ENCODE data around the gene GNL1. TPM values are rescaled to one million over a fixed set of nuclear protein-coding genes. Genes with fewer than 3 reads are reported as not detected.

GNL1 gene
- total and polyA plus RNA-seq, 2 experiments from 2014 or later, result 31.4 to 42.5 TPM

DNA sequence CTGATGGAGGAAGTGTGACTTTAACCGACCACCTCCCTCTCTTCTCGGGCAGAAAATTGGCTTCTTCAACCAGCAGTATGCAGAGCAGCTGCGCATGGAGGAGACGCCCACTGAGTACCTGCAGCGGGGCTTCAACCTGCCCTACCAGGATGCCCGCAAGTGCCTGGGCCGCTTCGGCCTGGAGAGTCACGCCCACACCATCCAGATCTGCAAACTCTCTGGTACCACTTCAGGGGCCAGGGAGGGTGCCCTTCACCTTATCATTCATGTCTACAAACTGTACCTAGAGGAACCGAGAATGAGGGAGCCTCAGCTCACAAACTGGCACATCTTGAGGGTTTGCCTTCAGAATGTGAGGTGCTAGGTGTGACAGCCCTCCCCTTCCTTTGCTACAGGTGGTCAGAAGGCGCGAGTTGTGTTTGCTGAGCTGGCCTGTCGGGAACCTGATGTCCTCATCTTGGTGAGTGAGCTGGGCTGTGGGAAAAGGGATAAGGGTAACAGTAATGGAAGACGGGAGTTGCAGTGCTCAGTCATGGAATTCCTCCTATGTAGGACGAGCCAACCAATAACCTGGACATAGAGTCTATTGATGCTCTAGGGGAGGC is 33.6 kb upstream of the GNL1 start:
- Histone ChIP-seq H3K9me2 (ENCODE audit: insufficient read depth) (no peaks in the 10 kb centered on the region), H3F3A (replicated peaks; ENCODE audit: low read depth) (0 out of 2 replicates have a peak, but pooled peaks cover 14% of the 10 kb centered on the region), H3K4me3 (no peak overlapping the region), H3K4me2 (no peak overlapping the region), H3K27ac (ENCODE audit: low read depth) (no peak overlapping the region), H2AFZ (no peak overlapping the region), H3K79me2 (replicated peaks; ENCODE audit: insufficient read depth) (peaks cover 13% of the 10 kb centered on the region), H3K36me3 (ENCODE audit: insufficient read depth) (peaks cover 59% of the 10 kb centered on the region), H3K4me1 (ENCODE audit: insufficient read depth) (no peaks in the 10 kb centered on the region), H3K27me3 (ENCODE audit: insufficient read depth) (no peaks in the 10 kb centered on the region), H4K20me1 (replicated peaks; ENCODE audit: insufficient read depth) (peaks cover 33% of the 10 kb centered on the region; the same call in 1 of the 2 replicates)
- ATAC-seq, result no peak
- Mint-ChIP-seq H3K4me1 (no peaks in the 10 kb centered on the region), H3K9me3 (no peaks in the 10 kb centered on the region), H3K27ac (no peak overlapping the region), H3K36me3 (ENCODE audit: low read depth) (peaks cover 92% of the 10 kb centered on the region), H3K27me3 (ENCODE audit: insufficient read depth, low read depth, poor library complexity) (peaks cover 3% of the 10 kb centered on the region), H3K4me3 (no peak overlapping the region)
- TF ChIP-seq JUNB (IDR thresholded peaks at IDR 0.05; ENCODE audit: unreplicated experiment) (no peak), EZH2phosphoT487 (IDR thresholded peaks at IDR 0.05; ENCODE audit: unreplicated experiment) (no peak), NANOG (IDR thresholded peaks at IDR 0.05; ENCODE audit: borderline replicate concordance) (no peak), CREB1 (CRISPR knock-in tag; IDR thresholded peaks at IDR 0.05; ENCODE audit: low read depth) (no peak), POLR2AphosphoS5 (IDR thresholded peaks at IDR 0.05; ENCODE audit: low read depth) (no peak), ZNF114 (CRISPR knock-in tag; IDR thresholded peaks at IDR 0.05) (no peak)
- TF ChIP-seq, protein P1, sequence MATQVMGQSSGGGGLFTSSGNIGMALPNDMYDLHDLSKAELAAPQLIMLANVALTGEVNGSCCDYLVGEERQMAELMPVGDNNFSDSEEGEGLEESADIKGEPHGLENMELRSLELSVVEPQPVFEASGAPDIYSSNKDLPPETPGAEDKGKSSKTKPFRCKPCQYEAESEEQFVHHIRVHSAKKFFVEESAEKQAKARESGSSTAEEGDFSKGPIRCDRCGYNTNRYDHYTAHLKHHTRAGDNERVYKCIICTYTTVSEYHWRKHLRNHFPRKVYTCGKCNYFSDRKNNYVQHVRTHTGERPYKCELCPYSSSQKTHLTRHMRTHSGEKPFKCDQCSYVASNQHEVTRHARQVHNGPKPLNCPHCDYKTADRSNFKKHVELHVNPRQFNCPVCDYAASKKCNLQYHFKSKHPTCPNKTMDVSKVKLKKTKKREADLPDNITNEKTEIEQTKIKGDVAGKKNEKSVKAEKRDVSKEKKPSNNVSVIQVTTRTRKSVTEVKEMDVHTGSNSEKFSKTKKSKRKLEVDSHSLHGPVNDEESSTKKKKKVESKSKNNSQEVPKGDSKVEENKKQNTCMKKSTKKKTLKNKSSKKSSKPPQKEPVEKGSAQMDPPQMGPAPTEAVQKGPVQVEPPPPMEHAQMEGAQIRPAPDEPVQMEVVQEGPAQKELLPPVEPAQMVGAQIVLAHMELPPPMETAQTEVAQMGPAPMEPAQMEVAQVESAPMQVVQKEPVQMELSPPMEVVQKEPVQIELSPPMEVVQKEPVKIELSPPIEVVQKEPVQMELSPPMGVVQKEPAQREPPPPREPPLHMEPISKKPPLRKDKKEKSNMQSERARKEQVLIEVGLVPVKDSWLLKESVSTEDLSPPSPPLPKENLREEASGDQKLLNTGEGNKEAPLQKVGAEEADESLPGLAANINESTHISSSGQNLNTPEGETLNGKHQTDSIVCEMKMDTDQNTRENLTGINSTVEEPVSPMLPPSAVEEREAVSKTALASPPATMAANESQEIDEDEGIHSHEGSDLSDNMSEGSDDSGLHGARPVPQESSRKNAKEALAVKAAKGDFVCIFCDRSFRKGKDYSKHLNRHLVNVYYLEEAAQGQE (IDR thresholded peaks at IDR 0.05; ENCODE audit: unreplicated experiment), result no peak
- DNase-seq (ENCODE audit: low spot score), result no peak

DNA sequence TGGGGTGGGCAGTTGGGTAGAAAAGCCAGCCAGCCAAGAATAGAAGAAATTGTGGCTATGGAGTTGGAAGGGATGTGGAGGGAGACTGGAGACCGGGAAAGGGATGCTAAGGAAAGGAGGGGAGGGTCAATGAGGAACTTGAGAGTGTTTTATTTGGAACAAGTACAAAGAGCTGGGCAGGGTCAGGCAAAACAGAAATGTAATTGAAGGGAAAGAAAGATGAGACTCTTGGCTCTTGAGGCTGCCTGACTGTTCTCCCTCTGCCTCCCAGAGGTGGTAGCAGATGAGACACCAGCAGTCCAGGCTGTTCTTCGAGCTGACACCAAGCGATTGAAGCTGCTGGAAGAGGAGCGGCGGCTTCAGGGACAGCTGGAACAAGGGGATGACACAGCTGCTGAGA is 27.6 kb upstream of the GNL1 start:
- no peak for DNase-seq (ENCODE audit: low spot score)
- no peak for TF ChIP-seq EZH2phosphoT487 (IDR thresholded peaks at IDR 0.05; ENCODE audit: unreplicated experiment)
- no peak for TF ChIP-seq STAT1 (IDR thresholded peaks at IDR 0.05; ENCODE audit: unreplicated experiment)
- no peak for ATAC-seq
- Mint-ChIP-seq H3K4me3 (no peak overlapping the region), H3K9me3 (no peaks in the 10 kb centered on the region), H3K27me3 (ENCODE audit: insufficient read depth, low read depth, poor library complexity) (peaks cover 3% of the 10 kb centered on the region), H3K36me3 (ENCODE audit: low read depth) (peaks cover 97% of the 10 kb centered on the region), H3K27ac (no peak overlapping the region), H3K4me1 (no peaks in the 10 kb centered on the region)
- Histone ChIP-seq H3K27ac (ENCODE audit: low read depth) (no peak overlapping the region), H3K9me2 (ENCODE audit: insufficient read depth) (no peaks in the 10 kb centered on the region), H4K20me1 (replicated peaks; ENCODE audit: insufficient read depth) (peaks cover 20% of the 10 kb centered on the region), H3K79me2 (replicated peaks; ENCODE audit: insufficient read depth) (peaks cover 6% of the 10 kb centered on the region; the same call in 1 of the 2 replicates), H3K4me3 (no peak overlapping the region), H3F3A (replicated peaks; ENCODE audit: low read depth) (peaks cover 6% of the 10 kb centered on the region; the same call in 1 of the 2 replicates), H3K4me1 (ENCODE audit: insufficient read depth) (no peaks in the 10 kb centered on the region), H3K36me3 (ENCODE audit: insufficient read depth) (peaks cover 87% of the 10 kb centered on the region), H2AFZ (no peak overlapping the region), H3K4me2 (no peak overlapping the region), H3K27me3 (ENCODE audit: insufficient read depth) (no peaks in the 10 kb centered on the region)
